NCI-H524 (cell line): ENCODE results near the gene SLC6A3.

ENCODE experiments used
- DNase-seq, 2 experiments: peaks; one replicate each; lab custom pipeline; 2025; lab: John Stamatoyannopoulos, UW

SLC6A3 gene

GRCh38 chr5:1420211-1421195, 24.7 kb downstream of the SLC6A3 start:
- DNase-seq: no peak

- no peak for DNase-seq
These were observed 25.6 kb downstream of the SLC6A3 start for GRCh38 chr5:1419476-1420210.

GRCh38 chr5:1418921-1419280, 26.3 kb downstream of the SLC6A3 start:
- DNase-seq: no peak

DNA sequence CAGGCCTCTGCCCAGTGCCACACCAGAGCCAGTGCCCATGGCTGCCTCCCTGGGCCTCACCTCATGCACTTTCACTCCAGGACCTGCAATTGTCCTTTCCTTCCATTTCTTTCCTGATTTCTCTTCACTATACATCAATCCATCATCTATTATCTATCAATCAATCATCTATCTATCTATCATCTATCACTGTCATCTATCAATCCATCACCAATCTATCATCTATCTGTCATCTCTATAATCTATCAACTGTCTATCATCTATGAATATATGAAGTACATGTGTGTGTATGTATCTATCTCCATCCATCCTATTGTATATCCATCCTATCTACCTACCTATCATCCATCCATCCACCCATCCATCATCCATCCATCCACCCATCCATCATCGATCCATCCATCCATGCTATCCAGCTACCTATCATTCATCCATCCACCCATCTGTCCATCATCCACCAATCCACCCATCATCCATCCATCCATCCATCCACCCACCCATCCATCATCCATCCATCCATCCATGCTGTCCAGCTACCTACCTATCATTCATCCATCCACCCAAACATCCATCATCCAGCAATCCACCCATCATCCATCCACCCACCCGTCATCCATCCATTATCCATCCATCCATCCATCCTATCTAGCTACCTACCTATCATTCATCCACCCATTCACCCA, 26.9 kb downstream of the SLC6A3 start:
- no peak for DNase-seq

GRCh38 chr5:1417586-1418225, 27.5 kb downstream of the SLC6A3 start:
- DNase-seq: no peak

DNA sequence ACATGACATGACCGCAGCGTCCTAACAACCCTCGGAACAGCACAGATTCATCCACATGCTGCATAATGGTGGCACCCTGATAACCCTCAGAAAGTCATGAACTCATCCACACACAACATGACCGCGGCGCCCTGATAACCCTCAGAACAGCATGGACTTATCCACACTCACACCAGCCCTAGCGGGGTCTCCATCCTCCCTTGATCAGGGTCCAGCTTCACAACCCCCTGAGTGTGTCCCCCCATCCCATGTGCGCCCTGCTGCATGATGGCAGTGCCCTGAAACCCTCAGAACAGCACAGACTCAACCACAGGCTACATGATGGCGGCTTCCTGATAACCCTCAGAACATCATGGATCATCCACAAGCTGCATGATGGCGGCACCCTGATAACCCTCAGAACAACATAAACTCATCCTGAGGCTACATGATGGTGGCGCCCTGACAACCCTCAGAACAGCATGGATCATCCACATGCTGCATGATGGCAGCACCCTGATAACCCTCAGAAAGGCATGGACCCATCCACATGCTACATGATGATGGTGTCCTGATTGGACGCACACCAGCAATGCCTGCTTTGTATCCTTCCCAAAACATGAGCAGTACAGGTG, 28.3 kb downstream of the SLC6A3 start:
- DNase-seq: no peak

- DNase-seq: no peak
These were observed 29.4 kb downstream of the SLC6A3 start for GRCh38 chr5:1415626-1416360.

DNA sequence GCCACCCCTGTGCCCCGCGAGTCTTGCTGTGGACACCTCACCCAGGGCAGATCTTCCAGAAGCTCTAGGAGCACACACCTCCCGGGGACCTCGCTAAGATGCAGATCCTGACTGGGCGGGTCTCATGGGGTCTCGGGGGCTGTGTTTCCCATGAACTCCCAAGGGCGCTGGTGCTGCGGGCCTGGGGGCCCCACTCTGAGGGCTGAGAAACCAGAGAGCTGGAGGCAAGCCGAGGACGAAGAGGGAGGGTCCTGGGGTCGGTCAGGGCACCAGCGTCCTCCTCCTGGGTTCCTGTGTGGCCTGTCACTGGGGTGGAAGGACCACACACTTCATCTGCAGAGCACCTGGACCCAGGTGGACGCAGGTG, 30.2 kb downstream of the SLC6A3 start:
- DNase-seq: no peak

- no peak for DNase-seq
These were observed 30.8 kb downstream of the SLC6A3 start for GRCh38 chr5:1414311-1415058.

DNA sequence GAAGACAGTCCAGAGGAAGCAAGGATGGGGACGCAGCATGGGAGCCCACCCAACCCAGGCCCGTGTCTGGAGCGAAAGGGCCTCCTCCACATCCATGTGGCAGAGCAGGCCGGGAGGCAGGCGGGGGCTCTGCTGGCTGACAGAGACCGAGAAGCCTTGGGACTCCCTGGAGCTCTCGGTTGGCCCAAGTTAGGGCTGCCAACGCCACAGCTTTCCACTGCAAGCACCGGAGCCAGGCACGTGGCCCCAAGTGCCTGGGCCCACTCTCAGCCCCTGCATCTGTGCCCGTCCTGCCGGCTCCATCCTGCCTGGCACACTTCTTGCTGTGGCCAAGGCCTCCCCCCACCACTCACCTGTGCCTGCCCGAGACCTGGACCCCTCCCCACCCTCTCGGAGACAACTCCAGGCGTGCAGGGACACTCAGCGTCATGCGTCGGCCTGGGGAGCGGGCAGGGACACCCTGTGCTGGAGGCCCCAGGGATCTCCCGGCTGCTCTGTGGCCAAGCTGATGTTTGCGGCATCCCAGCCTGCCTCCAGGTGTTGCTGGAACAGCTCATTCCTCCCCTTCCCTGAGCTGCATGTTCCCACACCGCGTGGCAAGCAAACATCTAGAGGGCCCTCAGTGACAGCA, 31.5 kb downstream of the SLC6A3 start:
- no peak for DNase-seq

GRCh38 chr5:1413211-1413610, 32.0 kb downstream of the SLC6A3 start:
- DNase-seq: no peak

- DNase-seq: no peak
These were observed 32.6 kb downstream of the SLC6A3 start for GRCh38 chr5:1412621-1413020.

GRCh38 chr5:1412163-1412562, 33.1 kb downstream of the SLC6A3 start:
- no peak for DNase-seq

DNA sequence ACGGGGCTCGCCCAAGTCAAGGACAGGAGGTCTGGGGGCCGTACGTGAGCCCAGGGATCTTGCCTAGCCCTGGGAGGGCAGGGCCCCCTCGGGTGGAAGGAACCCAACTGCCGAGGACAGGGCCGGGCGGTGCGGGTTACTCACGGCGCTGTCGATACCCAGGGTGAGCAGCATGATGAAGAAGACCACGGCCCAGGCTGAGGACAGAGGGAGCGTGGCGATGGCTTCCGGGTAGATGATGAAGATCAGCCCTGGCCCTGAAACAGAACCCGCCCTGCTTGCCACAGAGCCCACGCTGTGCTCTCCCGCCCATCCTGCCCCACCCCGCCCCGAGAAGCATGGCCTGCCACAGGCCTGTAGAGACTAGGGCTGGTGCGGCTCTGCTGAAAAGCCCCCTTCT, 34.1 kb downstream of the SLC6A3 start:
- DNase-seq: no peak

DNA sequence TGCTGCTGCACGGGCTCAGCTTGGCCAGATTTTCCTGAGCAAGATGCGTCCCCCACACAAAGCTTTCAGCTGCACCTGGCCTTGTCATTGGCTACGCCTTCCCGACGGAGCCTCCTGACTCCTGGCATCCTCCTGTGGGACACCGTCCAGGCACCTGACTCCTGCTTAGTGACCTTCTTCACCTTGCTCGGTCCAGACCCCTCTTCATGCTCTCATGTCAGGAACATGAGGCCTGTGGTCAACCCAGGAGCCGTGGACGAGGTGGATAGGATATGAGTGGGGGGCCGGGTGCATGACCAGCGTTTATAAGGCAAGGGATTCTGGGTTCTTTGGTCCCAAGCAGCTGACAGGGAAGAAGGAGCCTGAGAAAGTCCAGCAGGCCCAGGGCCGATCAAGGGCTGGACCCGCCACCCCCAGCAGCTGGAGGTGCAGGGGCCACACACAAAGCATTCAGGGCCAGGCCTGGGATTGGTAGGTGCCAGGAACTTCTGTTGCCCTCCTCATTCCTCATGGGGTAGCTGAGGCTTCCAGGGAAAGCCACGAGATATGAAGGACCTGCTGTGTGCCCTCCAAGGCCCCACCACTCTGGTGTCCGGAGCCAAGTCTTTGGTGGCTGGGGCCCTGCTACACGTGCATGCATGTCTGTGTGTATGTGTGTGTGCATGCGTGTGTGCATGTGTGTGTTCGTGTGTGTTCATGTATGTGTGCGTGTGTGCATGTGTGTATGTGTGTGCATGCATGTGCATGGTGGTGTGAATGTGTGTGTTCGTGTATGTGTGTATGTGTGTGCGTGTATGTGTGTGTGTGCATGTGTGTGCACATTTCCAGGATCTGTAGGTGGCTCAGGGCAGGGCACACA, 34.9 kb downstream of the SLC6A3 start:
- DNase-seq: no peak

DNA sequence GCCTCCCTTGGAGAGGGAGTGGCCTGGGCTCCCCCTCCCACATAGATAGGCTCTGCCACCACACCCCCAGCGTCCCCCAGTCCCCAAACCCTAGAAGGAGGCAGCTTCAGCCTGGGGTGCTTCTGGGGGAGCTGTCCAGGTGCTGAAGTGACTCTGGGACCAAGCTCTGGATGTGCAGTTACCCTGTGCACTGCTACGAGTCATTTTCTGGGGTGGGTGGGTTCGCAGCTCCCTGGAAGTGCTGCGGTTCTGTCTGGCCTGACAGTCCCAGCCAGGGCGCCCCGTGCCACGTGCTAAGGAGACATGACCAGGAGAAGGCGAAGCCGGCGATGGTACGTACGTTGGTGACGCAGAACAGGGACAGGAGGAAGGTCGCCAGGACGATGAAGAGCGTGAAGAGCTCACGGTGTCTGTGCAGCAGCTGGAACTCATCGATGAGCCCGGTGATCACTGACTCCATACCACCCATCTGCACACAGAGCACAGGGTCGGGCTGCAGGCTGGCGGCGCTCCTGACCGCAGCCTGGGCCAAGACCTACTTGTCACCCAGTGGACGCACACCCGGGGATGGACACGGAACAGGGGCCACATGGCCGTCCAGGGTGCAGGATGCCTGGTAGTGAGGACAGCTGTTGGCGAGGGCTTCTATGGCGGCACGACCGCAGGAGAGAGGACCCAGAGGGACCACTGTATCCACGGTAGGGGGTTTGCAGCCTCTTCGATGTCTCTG, 35.7 kb downstream of the SLC6A3 start:
- DNase-seq: no peak

- DNase-seq: peak in 1 of 2 experiments; percentile 74
These were observed 38.3 kb downstream of the SLC6A3 start for GRCh38 chr5:1406681-1407640.
